Central memory CD8-positive, alpha-beta T cell (primary cell): ENCODE data around the gene TNRC6C.

Experiments
- ATAC-seq: fragments of 150-1000 bp; cut with Tn5 transposase; replicated peaks from 2 replicates; pipeline ENCODE4 v1.10.0; 2022; ENCODE audit warnings: mild to moderate bottlenecking, moderate FRiP score, moderate number of reproducible peaks; ENCODE audit not compliant: poor library complexity, severe bottlenecking; ENCODE audit errors: extremely low read depth
- DNase-seq, 2 donors: peaks; one replicate each; pipeline ENCODE4 v3.0.0; 2021; ENCODE audit warnings: low spot score in 2 of 2
- H3K27ac Mint-ChIP-seq: one replicate; pipeline ENCODE4 v1.8.0; 2022; ENCODE audit warnings: low read depth, mild to moderate bottlenecking, moderate library complexity, mixed read lengths
- H3K27me3 Mint-ChIP-seq: one replicate; pipeline ENCODE4 v1.8.0; 2022; ENCODE audit warnings: mixed read lengths
- H3K36me3 Mint-ChIP-seq: one replicate; pipeline ENCODE4 v1.8.0; 2022; ENCODE audit warnings: mild to moderate bottlenecking, moderate library complexity, mixed read lengths; ENCODE audit not compliant: insufficient read depth
- H3K4me1 Mint-ChIP-seq: one replicate; pipeline ENCODE4 v1.8.0; 2022; ENCODE audit warnings: mixed read lengths
- H3K4me3 Mint-ChIP-seq: one replicate; pipeline ENCODE4 v1.8.0; 2022; ENCODE audit warnings: mild to moderate bottlenecking, moderate library complexity, mixed read lengths
- H3K9me3 Mint-ChIP-seq: one replicate; pipeline ENCODE4 v1.8.0; 2022; ENCODE audit warnings: mixed read lengths

Gene TNRC6C

GRCh38 chr17:78096093-78096492 lies 137.6 kb downstream of the TNRC6C start:
- Mint-ChIP-seq H3K27ac (no peak overlapping the region), H3K4me3 (no peak overlapping the region), H3K4me1 (no peaks in the 10 kb centered on the region), H3K9me3 (no peaks in the 10 kb centered on the region), H3K27me3 (no peaks in the 10 kb centered on the region), H3K36me3 (peaks cover 69% of the 10 kb centered on the region)
- no peak for DNase-seq
- no peak for ATAC-seq

- Mint-ChIP-seq H3K9me3 (no peaks in the 10 kb centered on the region), H3K4me3 (no peak overlapping the region), H3K27ac (no peak overlapping the region), H3K36me3 (peaks cover 51% of the 10 kb centered on the region), H3K27me3 (no peaks in the 10 kb centered on the region), H3K4me1 (no peaks in the 10 kb centered on the region)
- ATAC-seq: no peak
- no peak for DNase-seq
Measured at GRCh38 chr17:78101112-78101511, 142.6 kb downstream of the TNRC6C start.

GRCh38 chr17:78101542-78101941 lies 143.0 kb downstream of the TNRC6C start:
- Mint-ChIP-seq H3K9me3 (no peaks in the 10 kb centered on the region), H3K27ac (no peak overlapping the region), H3K27me3 (no peaks in the 10 kb centered on the region), H3K36me3 (peaks cover 48% of the 10 kb centered on the region), H3K4me3 (no peak overlapping the region), H3K4me1 (no peaks in the 10 kb centered on the region)
- no peak for DNase-seq
- no peak for ATAC-seq

- peaks cover 47% of the 10 kb centered on the region for H3K36me3 Mint-ChIP-seq
- H3K27ac Mint-ChIP-seq: no peak overlapping the region
- DNase-seq (no peak), ATAC-seq (no peak)
- H3K9me3 Mint-ChIP-seq: no peaks in the 10 kb centered on the region
- H3K4me1 Mint-ChIP-seq: no peaks in the 10 kb centered on the region
- no peak overlapping the region for H3K4me3 Mint-ChIP-seq
- no peaks in the 10 kb centered on the region for H3K27me3 Mint-ChIP-seq
Measured at GRCh38 chr17:78103311-78103710, 144.8 kb downstream of the TNRC6C start.

- Mint-ChIP-seq H3K4me1 (peaks cover 5% of the 10 kb centered on the region), H3K9me3 (no peaks in the 10 kb centered on the region), H3K36me3 (peaks cover 46% of the 10 kb centered on the region), H3K27ac (no peak overlapping the region), H3K27me3 (no peaks in the 10 kb centered on the region), H3K4me3 (no peak overlapping the region)
- ATAC-seq (no peak), DNase-seq (no peak)
Measured at GRCh38 chr17:78104540-78104941, 146.0 kb downstream of the TNRC6C start.

GRCh38 chr17:78105101-78105500 lies 146.6 kb downstream of the TNRC6C start:
- Mint-ChIP-seq H3K27ac (no peak overlapping the region), H3K27me3 (no peaks in the 10 kb centered on the region), H3K4me3 (no peak overlapping the region), H3K4me1 (peaks cover 5% of the 10 kb centered on the region), H3K9me3 (no peaks in the 10 kb centered on the region), H3K36me3 (peaks cover 49% of the 10 kb centered on the region)
- ATAC-seq (no peak), DNase-seq (no peak)

GRCh38 chr17:78105551-78105950 lies 147.0 kb downstream of the TNRC6C start:
- H3K9me3 Mint-ChIP-seq: no peaks in the 10 kb centered on the region
- H3K27ac Mint-ChIP-seq: no peak overlapping the region
- peaks cover 7% of the 10 kb centered on the region for H3K4me1 Mint-ChIP-seq
- H3K4me3 Mint-ChIP-seq: no peak overlapping the region
- ATAC-seq: no peak
- peaks cover 52% of the 10 kb centered on the region for H3K36me3 Mint-ChIP-seq
- H3K27me3 Mint-ChIP-seq: no peaks in the 10 kb centered on the region
- DNase-seq: no peak

GRCh38 chr17:78106211-78106610 lies 147.7 kb downstream of the TNRC6C start:
- Mint-ChIP-seq H3K4me1 (peaks cover 13% of the 10 kb centered on the region), H3K27ac (no peak overlapping the region), H3K27me3 (no peaks in the 10 kb centered on the region), H3K36me3 (peaks cover 54% of the 10 kb centered on the region), H3K4me3 (no peak overlapping the region), H3K9me3 (no peaks in the 10 kb centered on the region)
- no peak for DNase-seq
- ATAC-seq: no peak

- Mint-ChIP-seq H3K27ac (no peak overlapping the region), H3K36me3 (peaks cover 51% of the 10 kb centered on the region), H3K4me1 (peaks cover 16% of the 10 kb centered on the region), H3K27me3 (no peaks in the 10 kb centered on the region), H3K4me3 (no peak overlapping the region), H3K9me3 (no peaks in the 10 kb centered on the region)
- no peak for ATAC-seq
- DNase-seq: no peak
Measured at GRCh38 chr17:78107457-78107856, 149.0 kb downstream of the TNRC6C start.

- Mint-ChIP-seq H3K4me1 (peaks cover 23% of the 10 kb centered on the region), H3K4me3 (no peak overlapping the region), H3K27ac (no peak overlapping the region)
Measured at GRCh38 chr17:78107976-78108725, 149.6 kb downstream of the TNRC6C start.

GRCh38 chr17:78108726-78109488 lies 150.4 kb downstream of the TNRC6C start:
- Mint-ChIP-seq H3K27ac (peak overlapping the region; percentile 73), H3K9me3 (no peaks in the 10 kb centered on the region), H3K4me3 (no peak overlapping the region), H3K4me1 (peaks cover 30% of the 10 kb centered on the region), H3K27me3 (no peaks in the 10 kb centered on the region), H3K36me3 (peaks cover 62% of the 10 kb centered on the region)
- ATAC-seq: no peak
- no peak for DNase-seq

More at GRCh38 chr17:78107976-78108725, 149.6 kb downstream of the TNRC6C start:
- H3K36me3 Mint-ChIP-seq: peaks cover 58% of the 10 kb centered on the region
- H3K9me3 Mint-ChIP-seq: no peaks in the 10 kb centered on the region
- H3K27me3 Mint-ChIP-seq: no peaks in the 10 kb centered on the region
- DNase-seq (no peak), ATAC-seq (no peak)

- H3K4me3 Mint-ChIP-seq: no peak overlapping the region
- H3K27ac Mint-ChIP-seq: peak overlapping the region; percentile 73
- no peaks in the 10 kb centered on the region for H3K9me3 Mint-ChIP-seq
- no peak for ATAC-seq
- DNase-seq: no peak
- peaks cover 66% of the 10 kb centered on the region for H3K36me3 Mint-ChIP-seq
- no peaks in the 10 kb centered on the region for H3K27me3 Mint-ChIP-seq
- H3K4me1 Mint-ChIP-seq: peaks cover 36% of the 10 kb centered on the region
Measured at GRCh38 chr17:78109489-78109761, 150.9 kb downstream of the TNRC6C start.

GRCh38 chr17:78110363-78111015 lies 152.0 kb downstream of the TNRC6C start:
- ATAC-seq (no peak), DNase-seq (no peak)
- Mint-ChIP-seq H3K9me3 (no peaks in the 10 kb centered on the region), H3K27me3 (no peaks in the 10 kb centered on the region), H3K36me3 (peaks cover 71% of the 10 kb centered on the region), H3K27ac (peak overlapping the region; percentile 32), H3K4me1 (peaks cover 42% of the 10 kb centered on the region), H3K4me3 (peak overlapping the region; percentile 31)
